NCI-H1417 treated with DMSO at 0.1 percent for 48 hours (cell line): ENCODE data around the gene KANSL1L.
"Not testable (repeated sequence)": the region's sequence is repeated elsewhere in the genome, so short reads cannot be mapped to it uniquely, and the experiment has no call there.

Experiments used
- DNase-seq: peaks from one replicate; lab custom pipeline; 2025; lab: John Stamatoyannopoulos, UW

The KANSL1L gene

DNA sequence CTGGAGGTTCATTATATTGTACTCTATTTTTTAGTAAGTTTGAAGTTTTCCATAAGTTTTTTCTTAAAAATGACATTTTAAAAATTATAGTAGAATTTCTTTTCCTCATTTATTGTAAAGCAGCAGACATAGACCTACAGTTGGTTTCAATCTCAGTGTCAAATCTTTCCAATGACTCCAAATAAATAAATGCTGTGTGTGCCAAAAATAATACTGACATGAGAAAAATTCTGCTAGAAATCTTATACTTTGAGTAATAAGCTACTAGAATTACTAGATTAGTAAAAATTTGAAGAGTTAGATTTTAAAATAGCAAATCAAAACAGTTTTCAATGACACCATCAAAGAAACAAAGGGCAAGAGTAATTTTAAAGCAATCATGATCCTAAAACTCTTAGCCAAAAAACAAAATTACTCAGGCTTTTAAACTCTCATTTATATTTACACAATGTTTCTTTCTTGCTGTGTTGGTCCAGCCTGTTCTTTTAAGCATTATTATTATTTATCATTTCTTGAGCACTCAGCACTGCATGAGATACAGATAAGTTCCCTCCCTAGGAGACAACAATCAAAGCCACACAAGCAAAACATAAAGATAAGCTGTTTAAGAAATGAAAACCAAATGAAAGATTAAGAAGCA is 8.3 kb upstream of the KANSL1L start:
- DNase-seq: no peak

DNA sequence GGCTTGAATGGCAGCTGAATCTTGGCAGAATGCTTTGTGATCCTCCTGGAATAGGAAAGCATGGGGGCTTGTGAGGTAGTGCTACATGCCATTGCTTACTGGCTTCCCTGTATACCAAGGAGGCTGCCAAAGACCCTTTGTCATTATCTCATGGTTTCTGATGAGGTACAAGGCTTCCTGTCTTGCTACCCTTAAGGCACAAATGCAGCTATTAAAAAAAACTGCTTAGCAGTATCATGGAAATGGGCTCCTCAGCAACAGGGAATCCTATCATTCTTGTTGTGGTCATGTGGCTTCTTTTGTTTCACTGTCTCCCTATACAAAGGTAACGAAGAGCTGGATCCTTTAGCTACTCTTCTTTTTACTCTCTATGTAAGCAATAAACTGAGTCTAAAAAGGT is 6.6 kb upstream of the KANSL1L start:
- no peak for DNase-seq

GRCh38 chr2:210177115-210177514 is 5.9 kb upstream of the KANSL1L start:
- DNase-seq: not testable (repeated sequence)

GRCh38 chr2:210174086-210174485 is 2.9 kb upstream of the KANSL1L start:
- no peak for DNase-seq

DNA sequence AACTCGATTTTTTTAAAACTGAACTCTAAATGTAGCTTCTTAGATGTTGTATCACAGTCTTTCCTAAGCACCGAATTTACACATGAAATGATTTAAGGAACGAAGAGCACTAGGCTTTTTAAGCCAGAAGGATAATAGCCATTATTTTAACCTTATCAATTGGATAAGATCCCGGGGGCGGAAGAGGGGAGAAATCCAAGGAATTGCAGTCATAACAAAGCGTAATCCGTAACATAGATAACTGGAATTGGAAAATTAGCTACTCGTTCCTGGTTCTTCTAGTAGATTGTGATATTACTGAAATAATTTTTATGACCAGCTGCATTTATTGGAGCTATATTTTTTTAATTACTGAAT is 988 bp upstream of the KANSL1L start:
- DNase-seq: no peak

GRCh38 chr2:210170446-210171303 is 534 bp downstream of the KANSL1L start:
- DNase-seq: peak; percentile 79

- DNase-seq: no peak
Measured at GRCh38 chr2:210170196-210170445, 1.1 kb downstream of the KANSL1L start.

DNA sequence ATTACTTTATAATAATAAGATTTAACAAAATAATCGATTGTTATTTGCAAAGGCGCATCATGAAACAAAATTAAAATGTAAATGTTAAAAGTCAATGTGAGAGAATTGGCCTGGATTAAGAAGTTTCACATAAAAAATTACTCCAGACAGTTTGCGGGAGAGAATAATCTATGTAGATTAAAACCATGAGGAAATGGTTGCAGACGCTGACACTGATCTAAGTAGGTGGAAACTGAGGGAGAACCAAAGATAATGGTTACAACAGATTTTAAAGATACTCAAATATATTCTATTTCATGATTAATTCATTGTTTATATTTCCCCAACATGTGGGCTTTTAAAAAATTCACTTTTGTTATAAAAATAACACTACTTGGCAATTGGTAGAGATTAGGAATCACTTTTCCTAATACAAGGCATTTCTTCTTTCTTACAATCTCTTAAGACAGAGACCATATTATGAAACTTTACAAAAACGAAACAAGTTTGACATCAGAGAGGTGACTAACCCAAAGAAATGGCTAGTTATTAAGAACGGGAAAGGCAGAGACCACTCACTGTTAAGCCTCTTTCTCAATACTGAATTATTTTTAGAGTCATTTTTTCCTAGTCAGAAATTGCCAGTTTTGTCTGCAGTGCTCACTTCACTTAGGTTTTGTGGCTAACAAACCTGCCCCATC is 1.6 kb downstream of the KANSL1L start:
- no peak for DNase-seq

DNA sequence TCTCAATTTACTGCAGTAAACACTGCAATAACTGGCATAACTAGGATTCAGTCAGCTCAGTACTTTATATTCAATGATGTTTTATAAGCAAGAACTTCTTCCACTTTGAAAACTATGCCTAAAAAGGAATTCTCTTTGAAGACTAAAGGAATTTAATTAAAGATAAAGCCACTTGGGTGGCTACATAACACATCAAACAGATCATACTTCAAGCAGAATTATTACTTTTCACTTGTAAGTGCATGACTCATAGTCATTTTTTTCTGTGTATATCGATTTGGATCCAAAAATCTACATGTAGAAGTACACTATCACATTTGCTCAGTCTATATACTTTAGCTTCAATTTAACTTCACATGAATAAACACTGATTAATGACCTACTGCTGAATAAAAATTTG is 4.0 kb downstream of the KANSL1L start:
- no peak for DNase-seq

- no peak for DNase-seq
Measured at GRCh38 chr2:210162466-210163124, 8.6 kb downstream of the KANSL1L start.

DNA sequence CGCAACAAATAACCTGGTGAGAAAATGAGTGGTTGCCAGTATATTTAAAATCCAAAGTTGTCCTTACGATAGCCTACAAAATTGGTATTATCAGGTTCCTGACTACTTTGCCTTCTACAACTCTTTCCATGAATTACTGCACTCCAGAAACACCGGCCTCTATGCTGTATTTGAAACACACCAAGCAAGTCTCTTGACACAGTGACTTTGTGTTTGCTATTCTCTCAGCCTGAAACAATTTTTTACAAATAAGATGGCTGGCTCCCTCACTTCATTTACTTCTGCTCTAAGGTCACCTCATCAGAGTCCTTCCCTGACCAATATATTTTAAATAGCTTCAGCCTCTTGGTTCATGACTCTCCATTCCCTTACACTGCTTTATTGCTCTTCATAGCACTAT is 12.2 kb downstream of the KANSL1L start:
- no peak for DNase-seq

GRCh38 chr2:210158236-210158635 is 13.0 kb downstream of the KANSL1L start:
- DNase-seq: no peak

- no peak for DNase-seq
Measured at GRCh38 chr2:210157526-210157925, 13.7 kb downstream of the KANSL1L start.

DNA sequence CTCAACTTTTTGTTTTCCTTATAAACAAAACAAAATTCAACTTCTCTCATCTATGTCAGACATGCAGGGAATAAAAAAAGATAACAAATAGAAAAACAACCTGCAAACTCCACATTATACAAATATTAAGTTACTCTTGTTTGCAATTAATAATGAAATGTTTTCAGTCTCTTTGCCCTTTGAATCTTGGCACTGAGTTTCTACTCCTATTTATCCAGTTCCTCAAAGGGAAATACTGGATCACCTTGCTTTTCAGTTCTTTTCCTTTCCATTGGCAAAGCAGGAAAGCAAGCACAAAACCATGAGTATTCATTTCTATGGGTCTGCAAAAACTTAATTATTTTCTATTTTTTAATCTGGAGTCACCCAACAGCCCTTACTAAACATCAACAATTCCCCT is 23.6 kb downstream of the KANSL1L start:
- DNase-seq: no peak

DNA sequence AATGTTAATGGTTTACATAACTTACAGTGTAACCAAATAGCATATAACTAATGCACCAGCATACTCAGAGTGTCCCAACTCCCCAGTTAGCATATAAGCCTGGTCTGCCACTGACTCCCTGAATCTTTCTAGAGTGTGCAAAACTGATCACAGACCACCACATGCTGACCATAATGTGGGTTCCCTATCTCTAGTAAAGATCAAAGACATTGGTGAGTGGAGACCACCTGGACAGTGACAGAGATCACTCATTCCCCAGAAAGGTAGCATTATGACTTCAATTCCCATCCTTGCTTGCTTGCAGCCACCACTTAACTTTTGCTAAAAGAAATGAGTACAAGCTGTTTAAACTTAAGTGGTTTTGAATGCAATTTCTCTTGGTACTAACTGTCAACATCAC is 39.0 kb downstream of the KANSL1L start:
- no peak for DNase-seq

GRCh38 chr2:210128961-210129360 is 42.2 kb downstream of the KANSL1L start:
- DNase-seq: no peak

DNA sequence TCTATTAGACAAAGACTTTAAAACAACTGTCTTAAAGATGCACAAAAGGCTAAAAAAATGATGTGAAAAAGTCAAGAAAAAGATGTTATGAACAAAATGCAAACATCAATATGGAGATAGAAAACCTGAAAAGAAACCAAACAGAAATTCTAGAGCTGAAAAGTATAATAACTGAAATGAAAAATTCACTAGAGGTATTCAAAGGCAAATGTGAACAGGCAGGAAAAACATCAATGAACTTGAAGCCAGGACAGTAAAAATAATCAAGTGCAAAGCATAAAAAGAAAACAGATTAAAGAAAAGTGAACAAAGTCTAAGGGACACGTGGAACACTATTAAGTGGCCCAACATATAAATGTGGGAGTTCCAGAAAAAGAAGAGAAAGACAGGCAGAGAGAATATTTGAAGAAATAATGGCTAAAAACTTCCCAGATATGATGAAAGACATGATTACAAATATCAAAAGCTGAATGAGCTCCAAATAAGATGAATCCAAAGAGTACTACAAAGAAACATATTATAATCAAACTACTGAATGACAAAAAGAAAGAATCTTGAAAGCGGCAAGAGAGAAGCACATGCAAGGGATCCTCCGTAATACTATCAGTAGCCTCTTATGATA is 57.5 kb downstream of the KANSL1L start:
- no peak for DNase-seq

GRCh38 chr2:210112871-210113270 is 58.3 kb downstream of the KANSL1L start:
- DNase-seq: no peak

DNA sequence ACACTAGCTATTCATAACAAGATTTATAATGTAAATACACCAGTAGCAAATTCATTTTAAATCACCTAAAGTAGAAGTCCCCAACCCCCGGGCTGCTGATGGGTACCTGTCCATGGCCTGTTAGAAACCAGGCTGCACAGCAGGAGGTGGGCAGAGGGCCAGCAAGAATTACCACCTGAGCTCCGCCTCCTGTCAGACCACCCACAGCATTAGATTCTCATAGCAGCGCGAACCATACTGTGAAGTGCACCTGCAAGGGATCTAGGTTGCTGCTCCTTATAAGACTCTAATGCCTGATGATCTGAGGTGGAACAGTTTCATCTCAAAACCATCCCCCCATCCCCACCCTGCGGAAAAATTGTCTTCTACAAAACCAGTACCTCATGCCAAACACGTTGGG is 71.3 kb downstream of the KANSL1L start:
- DNase-seq: no peak

DNA sequence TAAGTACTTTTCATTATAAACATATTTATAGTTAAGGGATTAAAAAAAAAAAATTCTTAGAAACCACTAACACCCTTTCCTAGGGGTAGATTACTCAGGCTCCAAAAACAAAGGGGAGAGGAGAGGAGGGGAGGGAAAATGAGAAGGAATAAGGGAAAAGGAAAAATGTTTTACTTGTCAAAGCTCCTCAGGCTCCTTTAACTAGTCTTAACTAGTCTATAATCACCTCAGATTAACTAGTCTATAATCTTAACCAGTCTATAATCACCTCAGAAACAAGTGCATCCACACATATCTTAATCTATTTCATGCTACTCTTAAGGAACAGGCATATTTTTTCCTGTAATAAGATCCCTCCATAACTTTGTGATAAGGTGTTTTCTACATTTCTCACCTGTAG is 76.4 kb downstream of the KANSL1L start:
- DNase-seq: no peak

GRCh38 chr2:210092791-210093190 is 78.4 kb downstream of the KANSL1L start:
- DNase-seq: no peak

DNA sequence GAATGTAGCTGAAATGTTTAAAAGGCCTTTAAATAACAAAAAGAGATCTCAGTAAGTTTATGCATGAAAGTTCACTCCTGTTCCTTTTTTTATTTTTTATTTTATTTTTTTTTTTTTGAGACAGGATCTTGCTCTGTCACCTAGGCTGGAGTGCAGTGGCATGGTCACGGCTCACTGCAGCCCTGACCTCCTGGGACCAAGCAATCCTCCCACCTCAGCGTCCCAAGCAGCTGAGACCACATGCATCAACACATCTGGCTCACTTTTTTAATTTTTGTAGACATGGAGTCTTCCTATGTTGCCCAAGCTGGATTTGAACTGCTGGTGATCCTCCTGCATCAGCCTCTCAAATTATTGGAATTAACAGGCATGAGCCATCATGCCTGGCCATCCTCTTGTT is 84.3 kb downstream of the KANSL1L start:
- DNase-seq: no peak

DNA sequence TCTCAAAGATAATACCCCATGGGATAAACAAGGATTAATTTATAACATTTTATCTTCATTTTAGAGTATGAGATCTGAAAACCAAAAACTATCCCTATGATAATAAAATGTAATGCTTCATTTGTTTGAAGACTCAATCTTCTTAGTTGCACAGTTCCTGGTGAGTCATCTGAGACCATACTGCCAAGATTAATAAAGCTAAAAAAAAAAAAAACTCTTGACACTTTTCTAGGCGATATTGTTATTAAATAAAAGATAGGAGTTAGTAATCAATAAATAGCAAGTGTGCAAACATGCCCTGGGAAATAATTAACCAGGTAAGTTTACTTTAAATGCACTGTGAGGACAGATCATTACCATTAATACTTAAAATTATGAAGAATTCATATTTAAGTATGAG is 84.9 kb downstream of the KANSL1L start:
- no peak for DNase-seq
